22Rv1 (cell line): Measurements from ENCODE around the gene PICALM.

ENCODE experiments used
- ZFX ChIP-seq: fragments of 450-650 bp; IDR thresholded peaks from 2 replicates; pipeline ENCODE4 v1.6.1; 2017; ENCODE audit warnings: antibody characterized with exemption, borderline replicate concordance
- TF ChIP-seq, protein P1 (sequence below): fragments of 450-650 bp; IDR thresholded peaks from 2 replicates; pipeline ENCODE4 v1.5.1; 2017; ENCODE audit warnings: mild to moderate bottlenecking

DNA sequence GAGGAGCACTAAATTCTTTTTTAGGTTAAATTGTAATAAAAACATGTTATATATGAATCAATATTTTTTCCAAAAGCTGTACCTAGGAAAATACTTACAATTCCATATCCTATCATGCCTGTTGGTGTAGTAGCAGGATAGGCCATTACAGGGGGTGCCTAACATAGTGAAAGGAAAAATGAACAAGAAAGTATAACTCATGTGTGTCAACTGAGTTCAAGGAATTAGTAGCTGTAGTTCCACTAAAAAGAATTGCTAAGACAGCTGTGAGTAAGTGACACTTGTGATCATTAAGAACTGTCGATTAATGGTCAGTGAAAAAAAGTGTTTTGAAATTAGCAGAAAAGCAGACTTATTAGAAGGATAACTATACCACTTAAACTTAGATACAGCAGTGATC lies 92.4 kb downstream of the PICALM start:
- TF ChIP-seq, protein P1, sequence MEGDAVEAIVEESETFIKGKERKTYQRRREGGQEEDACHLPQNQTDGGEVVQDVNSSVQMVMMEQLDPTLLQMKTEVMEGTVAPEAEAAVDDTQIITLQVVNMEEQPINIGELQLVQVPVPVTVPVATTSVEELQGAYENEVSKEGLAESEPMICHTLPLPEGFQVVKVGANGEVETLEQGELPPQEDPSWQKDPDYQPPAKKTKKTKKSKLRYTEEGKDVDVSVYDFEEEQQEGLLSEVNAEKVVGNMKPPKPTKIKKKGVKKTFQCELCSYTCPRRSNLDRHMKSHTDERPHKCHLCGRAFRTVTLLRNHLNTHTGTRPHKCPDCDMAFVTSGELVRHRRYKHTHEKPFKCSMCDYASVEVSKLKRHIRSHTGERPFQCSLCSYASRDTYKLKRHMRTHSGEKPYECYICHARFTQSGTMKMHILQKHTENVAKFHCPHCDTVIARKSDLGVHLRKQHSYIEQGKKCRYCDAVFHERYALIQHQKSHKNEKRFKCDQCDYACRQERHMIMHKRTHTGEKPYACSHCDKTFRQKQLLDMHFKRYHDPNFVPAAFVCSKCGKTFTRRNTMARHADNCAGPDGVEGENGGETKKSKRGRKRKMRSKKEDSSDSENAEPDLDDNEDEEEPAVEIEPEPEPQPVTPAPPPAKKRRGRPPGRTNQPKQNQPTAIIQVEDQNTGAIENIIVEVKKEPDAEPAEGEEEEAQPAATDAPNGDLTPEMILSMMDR, result no peak
- TF ChIP-seq ZFX, result no peak
